PC-3 (cell line): ENCODE data around the gene GSTO2. TPM values are rescaled to one million over a fixed set of nuclear protein-coding genes. Genes with fewer than 3 reads are reported as not detected.
A peak's percentile ranks its signal among the peaks of the same experiment; 100 is the strongest.

Experiments
- ATAC-seq: fragments of 200-7000 bp; cut with Tn5 transposase; 2 replicates; pipeline ENCODE4 v1.9.1; 2020; ENCODE audit warnings: mild to moderate bottlenecking, moderate library complexity
- BruUV-seq: library from RNA; stranded (reverse); fragments of 400-500 nt; replicated peaks from 2 replicates; lab custom pipeline; 2021; lab: Mats Ljungman, UMichigan
- CTCF ChIA-PET: fragments of 300-600 bp; sonication (Branson Sonifier 250); formaldehyde crosslinking; loops from one replicate; lab custom pipeline; 2022; ENCODE audit warnings: antibody characterized with exemption; lab: Charles Lee
- POLR2A ChIA-PET: fragments of 300-600 bp; sonication (Branson Sonifier 250); formaldehyde crosslinking; loops from one replicate; lab custom pipeline; 2022; ENCODE audit warnings: antibody characterized with exemption; ENCODE audit not compliant: unreplicated experiment; lab: Charles Lee
- DNase-seq: peaks from one replicate; pipeline ENCODE4 v3.0.0-alpha.2; 2015
- H2AFZ ChIP-seq: fragments of 300-600 bp; sonication (generic); 2 replicates; pipeline ENCODE4 v1.6.0; 2016; ENCODE audit warnings: antibody characterized with exemption, low read length
- H3F3A ChIP-seq: fragments of 300-600 bp; sonication (generic); one replicate; pipeline ENCODE4 v1.6.0; 2017; ENCODE audit warnings: antibody characterized with exemption, low read length, control low read depth, mild to moderate bottlenecking; ENCODE audit not compliant: unreplicated experiment
- H3K27ac ChIP-seq: fragments of 300-600 bp; sonication (generic); 2 replicates; pipeline ENCODE4 v1.5.1; 2016; ENCODE audit warnings: mild to moderate bottlenecking, low read length
- H3K27me3 ChIP-seq: fragments of 300-600 bp; sonication (generic); 2 replicates; pipeline ENCODE4 v1.6.1; 2016; ENCODE audit warnings: low read length, mixed read lengths
- H3K36me3 ChIP-seq: fragments of 300-600 bp; sonication (generic); 2 replicates; pipeline ENCODE4 v1.6.1; 2016; ENCODE audit warnings: low read depth, mixed run types, low read length, mixed read lengths
- H3K4me1 ChIP-seq: fragments of 300-600 bp; sonication (generic); 2 replicates; pipeline ENCODE4 v1.5.1; 2016; ENCODE audit warnings: low read length; ENCODE audit not compliant: insufficient read depth
- H3K4me2 ChIP-seq: fragments of 300-600 bp; sonication (generic); 2 replicates; pipeline ENCODE4 v1.6.0; 2016; ENCODE audit warnings: low read length
- H3K4me3 ChIP-seq: fragments of 300-600 bp; sonication (generic); 2 replicates; pipeline ENCODE4 v1.5.1; 2016; ENCODE audit warnings: mild to moderate bottlenecking, low read length, mixed read lengths
- H3K79me2 ChIP-seq: fragments of 300-600 bp; sonication (generic); 2 replicates; pipeline ENCODE4 v1.6.1; 2017; ENCODE audit warnings: low read length, mixed read lengths
- H3K9ac ChIP-seq: fragments of 300-600 bp; sonication (generic); 2 replicates; pipeline ENCODE4 v1.6.0; 2016; ENCODE audit warnings: mild to moderate bottlenecking, low read length
- H3K9me2 ChIP-seq: fragments of 300-600 bp; sonication (generic); replicated peaks from 2 replicates; pipeline ENCODE4 v1.6.1; 2016; ENCODE audit warnings: mixed run types, low read length, mixed read lengths
- H3K9me3 ChIP-seq: fragments of 300-600 bp; sonication (generic); 2 replicates; pipeline ENCODE4 v1.6.1; 2016; ENCODE audit warnings: low read length, mixed read lengths
- H4K20me1 ChIP-seq: fragments of 300-600 bp; sonication (generic); 2 replicates; pipeline ENCODE4 v1.6.1; 2016; ENCODE audit warnings: low read length, mixed read lengths
- CTCF ChIP-seq: fragments of 300-600 bp; sonication (generic); conservative IDR thresholded peaks from 2 replicates; pipeline ENCODE4 v1.5.1; 2017; ENCODE audit warnings: antibody characterized with exemption, low read depth, mild to moderate bottlenecking, low read length
- EZH2 ChIP-seq: fragments of 300-600 bp; sonication (generic); IDR thresholded peaks from one replicate; pipeline ENCODE4 v1.6.1; 2017; ENCODE audit warnings: antibody characterized with exemption, mild to moderate bottlenecking, low read length; ENCODE audit not compliant: unreplicated experiment
- EZH2phosphoT487 ChIP-seq: fragments of 300-600 bp; sonication (generic); IDR thresholded peaks from 2 replicates; pipeline ENCODE4 v1.6.1; 2018; ENCODE audit warnings: mild to moderate bottlenecking, antibody characterized with exemption, low read length, borderline replicate concordance
- intact Hi-C: fragments of 100-400 bp; cut with micrococcal nuclease; formaldehyde crosslinking; loops from 2 replicates; pipeline ENCODE4 v1.9.0; 2023
- total RNA-seq: library from RNA; depleted of rRNA; stranded (reverse); fragments of >200 nt; gene quantifications from 2 replicates; pipeline ENCODE4 v1.2.3, GENCODE V29; 2014

GSTO2 gene
- total RNA-seq, 1 experiment from 2014 or later: 13.8 TPM

- no peaks in the 10 kb centered on the region for H3K4me1 ChIP-seq
- DNase-seq (no peak), ATAC-seq (peak; percentile 28)
- H3F3A ChIP-seq: no peaks in the 10 kb centered on the region
- H3K4me3 ChIP-seq: peak overlapping the region; percentile 95
- H4K20me1 ChIP-seq: no peaks in the 10 kb centered on the region
- H3K79me2 ChIP-seq: no peaks in the 10 kb centered on the region
- H3K4me2 ChIP-seq: peak overlapping the region; percentile 99
- no peak overlapping the region for H3K27ac ChIP-seq
- BruUV-seq: no TSS peak
- H3K9me3 ChIP-seq: no peaks in the 10 kb centered on the region
- no peaks in the 10 kb centered on the region for H3K27me3 ChIP-seq
- peak overlapping the region; percentile 98 for H2AFZ ChIP-seq
- H3K9ac ChIP-seq: peak overlapping the region; percentile 84; the same call in 1 of the 2 replicates
- no peaks in the 10 kb centered on the region for H3K9me2 ChIP-seq
- TF ChIP-seq EZH2phosphoT487 (no peak), EZH2 (no peak), CTCF (no peak)
- intact Hi-C loops: no loop called here
- no peaks in the 10 kb centered on the region for H3K36me3 ChIP-seq
- ChIA-PET CTCF (no interaction called here), POLR2A (no interaction called here)
Observed at GRCh38 chr10:104232613-104233102, 36.3 kb upstream of the GSTO2 start.

GRCh38 chr10:104233817-104234216, 35.2 kb upstream of the GSTO2 start:
- no peak for ATAC-seq
- Histone ChIP-seq H3K4me2 (no peak overlapping the region), H3K9me2 (no peaks in the 10 kb centered on the region), H3K4me1 (no peaks in the 10 kb centered on the region), H4K20me1 (no peaks in the 10 kb centered on the region), H2AFZ (0 out of 2 replicates have a peak overlapping the region, but pooled peaks have one; percentile 22), H3K36me3 (no peaks in the 10 kb centered on the region), H3K79me2 (no peaks in the 10 kb centered on the region), H3K4me3 (no peak overlapping the region), H3K9ac (no peak overlapping the region), H3K9me3 (no peaks in the 10 kb centered on the region), H3K27ac (no peak overlapping the region), H3K27me3 (no peaks in the 10 kb centered on the region), H3F3A (no peaks in the 10 kb centered on the region)
- ChIA-PET CTCF (no interaction called here), POLR2A (no interaction called here)
- TF ChIP-seq EZH2 (no peak), EZH2phosphoT487 (no peak), CTCF (no peak)
- intact Hi-C loops: no loop called here
- DNase-seq: no peak
- BruUV-seq: no TSS peak

- no peaks in the 10 kb centered on the region for H3K9me3 ChIP-seq
- DNase-seq (no peak), ATAC-seq (no peak)
- no peaks in the 10 kb centered on the region for H3K9me2 ChIP-seq
- H3K9ac ChIP-seq: no peak overlapping the region
- no TSS peak for BruUV-seq
- POLR2A ChIA-PET: no interaction called here
- no peaks in the 10 kb centered on the region for H3K27me3 ChIP-seq
- H4K20me1 ChIP-seq: no peaks in the 10 kb centered on the region
- TF ChIP-seq CTCF (no peak), EZH2 (no peak)
- intact Hi-C loops: no loop called here
- no peaks in the 10 kb centered on the region for H3K79me2 ChIP-seq
- no peak overlapping the region for H3K27ac ChIP-seq
- no peak overlapping the region for H2AFZ ChIP-seq
- no peaks in the 10 kb centered on the region for H3K36me3 ChIP-seq
- H3F3A ChIP-seq: no peaks in the 10 kb centered on the region
- CTCF ChIA-PET: no interaction called here
- no peak overlapping the region for H3K4me3 ChIP-seq
- no peaks in the 10 kb centered on the region for H3K4me1 ChIP-seq
- H3K4me2 ChIP-seq: no peak overlapping the region
Observed at GRCh38 chr10:104234934-104235333, 34.0 kb upstream of the GSTO2 start.
